ENCODE results near the gene CELF4.

Gene CELF4

GRCh38 chr18:37305066-37305465 is 260.5 kb downstream of the CELF4 start:
- no peaks in the 10 kb centered on the region for H3K79me2 ChIP-seq (ENCODE audit: insufficient read depth, low read length)
- no peak overlapping the region for H2AFZ ChIP-seq (ENCODE audit: low read depth, low read length)
- H3K4me3 ChIP-seq (ENCODE audit: low read depth in 1 of 2, low read length in 2 of 2), result no peak overlapping the region
- H3K36me3 ChIP-seq (ENCODE audit: insufficient read depth, low read length), result no peaks in the 10 kb centered on the region
- DNase-seq (no peak), ATAC-seq (ENCODE audit: insufficient read depth, low read depth) (no peak)
- no peaks in the 10 kb centered on the region for H4K20me1 ChIP-seq (ENCODE audit: insufficient read depth, low read length)
- TF ChIP-seq EZH2 (IDR thresholded peaks at IDR 0.05; ENCODE audit: borderline replicate concordance, low read depth, low read length, severe bottlenecking) (no peak), CTCF (IDR thresholded peaks at IDR 0.05; ENCODE audit: borderline replicate concordance, extremely low read depth, low read length, poor library complexity, severe bottlenecking) (no peak)
- no peaks in the 10 kb centered on the region for H3K9me3 ChIP-seq (ENCODE audit: insufficient read depth, low read length, severe bottlenecking)
- no peak overlapping the region for H3K4me2 ChIP-seq (ENCODE audit: insufficient read depth, low read length)
- H3K4me1 ChIP-seq (ENCODE audit: insufficient read depth, low read length), result no peaks in the 10 kb centered on the region
- H3K9ac ChIP-seq (ENCODE audit: low read depth, low read length), result no peak overlapping the region
- H3K27ac ChIP-seq (ENCODE audit: low read length), result no peak overlapping the region
- no peaks in the 10 kb centered on the region for H3K27me3 ChIP-seq (ENCODE audit: insufficient read depth, low read length, poor library complexity)

- Histone ChIP-seq H3K36me3 (ENCODE audit: insufficient read depth, low read length) (no peaks in the 10 kb centered on the region), H3K9me3 (ENCODE audit: insufficient read depth, low read length, severe bottlenecking) (no peaks in the 10 kb centered on the region), H2AFZ (ENCODE audit: low read depth, low read length) (no peak overlapping the region), H3K9ac (ENCODE audit: low read depth, low read length) (no peak overlapping the region), H3K4me1 (ENCODE audit: insufficient read depth, low read length) (no peaks in the 10 kb centered on the region), H3K79me2 (ENCODE audit: insufficient read depth, low read length) (no peaks in the 10 kb centered on the region), H3K4me2 (ENCODE audit: insufficient read depth, low read length) (no peak overlapping the region), H4K20me1 (ENCODE audit: insufficient read depth, low read length) (no peaks in the 10 kb centered on the region), H3K27ac (ENCODE audit: low read length) (no peak overlapping the region), H3K27me3 (ENCODE audit: insufficient read depth, low read length, poor library complexity) (no peaks in the 10 kb centered on the region), H3K4me3 (ENCODE audit: low read depth in 1 of 2, low read length in 2 of 2) (no peak overlapping the region)
- TF ChIP-seq CTCF (IDR thresholded peaks at IDR 0.05; ENCODE audit: borderline replicate concordance, extremely low read depth, low read length, poor library complexity, severe bottlenecking) (no peak), EZH2 (IDR thresholded peaks at IDR 0.05; ENCODE audit: borderline replicate concordance, low read depth, low read length, severe bottlenecking) (no peak)
- DNase-seq (no peak), ATAC-seq (ENCODE audit: insufficient read depth, low read depth) (no peak)
Observed at GRCh38 chr18:37304012-37304680, 261.5 kb downstream of the CELF4 start.

GRCh38 chr18:37303009-37303408 is 262.6 kb downstream of the CELF4 start:
- Histone ChIP-seq H4K20me1 (ENCODE audit: insufficient read depth, low read length) (no peaks in the 10 kb centered on the region), H3K36me3 (ENCODE audit: insufficient read depth, low read length) (no peaks in the 10 kb centered on the region), H3K79me2 (ENCODE audit: insufficient read depth, low read length) (no peaks in the 10 kb centered on the region), H2AFZ (ENCODE audit: low read depth, low read length) (no peak overlapping the region), H3K4me1 (ENCODE audit: insufficient read depth, low read length) (no peaks in the 10 kb centered on the region), H3K4me3 (ENCODE audit: low read depth in 1 of 2, low read length in 2 of 2) (no peak overlapping the region), H3K27ac (ENCODE audit: low read length) (no peak overlapping the region), H3K27me3 (ENCODE audit: insufficient read depth, low read length, poor library complexity) (no peaks in the 10 kb centered on the region), H3K4me2 (ENCODE audit: insufficient read depth, low read length) (no peak overlapping the region), H3K9me3 (ENCODE audit: insufficient read depth, low read length, severe bottlenecking) (no peaks in the 10 kb centered on the region), H3K9ac (ENCODE audit: low read depth, low read length) (no peak overlapping the region)
- ATAC-seq (ENCODE audit: insufficient read depth, low read depth), result no peak
- TF ChIP-seq EZH2 (IDR thresholded peaks at IDR 0.05; ENCODE audit: borderline replicate concordance, low read depth, low read length, severe bottlenecking), result no peak
- TF ChIP-seq CTCF (IDR thresholded peaks at IDR 0.05; ENCODE audit: borderline replicate concordance, extremely low read depth, low read length, poor library complexity, severe bottlenecking), result no peak
- DNase-seq, result no peak

Measured in DND-41 (cell line).